Neural progenitor cell (in vitro differentiated cells): ENCODE measurements around the gene OR7G3. TPM values are rescaled to one million over a fixed set of nuclear protein-coding genes. Genes with fewer than 3 reads are reported as not detected.

Experiments used
- DNase-seq: peaks from one replicate; pipeline ENCODE4 v3.0.0-alpha.2; 2016; ENCODE audit warnings: low spot score
- H2AFZ ChIP-seq: fragments of 200-600 bp; sonication (generic); replicated peaks from 2 replicates; pipeline ENCODE4 v1.6.1; 2016; ENCODE audit warnings: antibody characterized with exemption
- H3F3A ChIP-seq: fragments of 200-600 bp; sonication (generic); 2 replicates; pipeline ENCODE4 v1.6.1; 2016; ENCODE audit warnings: antibody characterized with exemption, low read depth
- H3K27ac ChIP-seq: fragments of 200-600 bp; sonication (generic); 2 replicates; pipeline ENCODE4 v1.5.1; 2016; ENCODE audit warnings: mild to moderate bottlenecking
- H3K27me3 ChIP-seq: fragments of 200-600 bp; sonication (generic); 2 replicates; pipeline ENCODE4 v1.6.1; 2016; ENCODE audit warnings: mild to moderate bottlenecking, moderate library complexity
- H3K36me3 ChIP-seq: fragments of 200-600 bp; sonication (generic); 2 replicates; pipeline ENCODE4 v1.5.1; 2016
- H3K4me1 ChIP-seq: fragments of 200-600 bp; sonication (generic); 2 replicates; pipeline ENCODE4 v1.6.1; 2016; ENCODE audit warnings: mixed run types
- H3K4me2 ChIP-seq: fragments of 200-600 bp; sonication (generic); 2 replicates; pipeline ENCODE4 v1.6.1; 2016
- H3K4me3 ChIP-seq: fragments of 200-600 bp; sonication (generic); 2 replicates; pipeline ENCODE4 v1.5.1; 2016
- H3K79me2 ChIP-seq: fragments of 200-600 bp; sonication (generic); 2 replicates; pipeline ENCODE4 v1.6.1; 2016; ENCODE audit warnings: low read depth
- H3K9ac ChIP-seq: fragments of 200-600 bp; sonication (generic); 2 replicates; pipeline ENCODE4 v1.6.1; 2016
- H3K9me3 ChIP-seq: fragments of 200-600 bp; sonication (generic); 2 replicates; pipeline ENCODE4 v1.5.1; 2016; ENCODE audit warnings: low read depth
- H4K20me1 ChIP-seq: fragments of 200-600 bp; sonication (generic); 2 replicates; pipeline ENCODE4 v1.6.1; 2016; ENCODE audit warnings: low read depth
- H3K27ac Mint-ChIP-seq: 3 replicates; pipeline ENCODE4 v1.8.0; 2021; ENCODE audit warnings: mixed read lengths
- H3K27me3 Mint-ChIP-seq: 2 replicates; pipeline ENCODE4 v1.8.0; 2022; ENCODE audit warnings: low read depth, mild to moderate bottlenecking, inconsistent platforms, moderate library complexity, mixed read lengths; ENCODE audit not compliant: insufficient read depth
- H3K36me3 Mint-ChIP-seq: 3 replicates; pipeline ENCODE4 v1.8.0; 2021; ENCODE audit warnings: mixed read lengths
- H3K4me1 Mint-ChIP-seq: 3 replicates; pipeline ENCODE4 v1.8.0; 2021; ENCODE audit warnings: mixed read lengths
- H3K4me3 Mint-ChIP-seq: 3 replicates; pipeline ENCODE4 v1.8.0; 2021; ENCODE audit warnings: mild to moderate bottlenecking, moderate library complexity, mixed read lengths
- H3K9me3 Mint-ChIP-seq: 3 replicates; pipeline ENCODE4 v1.8.0; 2020; ENCODE audit warnings: mixed read lengths
- CTCF ChIP-seq: fragments of 200-600 bp; sonication (generic); IDR thresholded peaks from 2 replicates; pipeline ENCODE4 v1.5.1; 2017; ENCODE audit warnings: antibody characterized with exemption, mild to moderate bottlenecking
- EZH2 ChIP-seq: fragments of 200-600 bp; sonication (generic); IDR thresholded peaks from 2 replicates; pipeline ENCODE4 v1.6.1; 2017; ENCODE audit warnings: antibody characterized with exemption, mild to moderate bottlenecking, moderate library complexity
- EZH2phosphoT487 ChIP-seq: fragments of 200-600 bp; sonication (generic); IDR thresholded peaks from 2 replicates; pipeline ENCODE4 v1.6.1; 2017; ENCODE audit warnings: antibody characterized with exemption
- total RNA-seq: library from RNA; depleted of rRNA; stranded (reverse); fragments of >200 nt; gene quantifications from 2 replicates; pipeline ENCODE4 v1.2.3, GENCODE V29; 2015; ENCODE audit warnings: low replicate concordance

Gene OR7G3
- total RNA-seq, 1 donor from 2014 or later, result not detected

- no peak overlapping the region for H3K4me2 ChIP-seq
- H3K27ac Mint-ChIP-seq, result no peak overlapping the region
- H3K9ac ChIP-seq, result no peak overlapping the region
- H3K9me3 Mint-ChIP-seq, result peaks cover 27% of the 10 kb centered on the region
- H3K4me3 Mint-ChIP-seq, result no peak overlapping the region
- H3K79me2 ChIP-seq, result no peaks in the 10 kb centered on the region
- H2AFZ ChIP-seq, result no peak overlapping the region
- H3K27me3 Mint-ChIP-seq, result peaks cover 4% of the 10 kb centered on the region
- no peaks in the 10 kb centered on the region for H4K20me1 ChIP-seq
- H3F3A ChIP-seq, result no peaks in the 10 kb centered on the region
- no peak overlapping the region for H3K4me3 ChIP-seq
- H3K9me3 ChIP-seq, result no peaks in the 10 kb centered on the region
- H3K4me1 Mint-ChIP-seq, result no peaks in the 10 kb centered on the region
- H3K4me1 ChIP-seq, result no peaks in the 10 kb centered on the region
- no peak for DNase-seq
- TF ChIP-seq EZH2phosphoT487 (no peak), CTCF (no peak), EZH2 (no peak)
- no peak overlapping the region for H3K27ac ChIP-seq
- no peaks in the 10 kb centered on the region for H3K27me3 ChIP-seq
- H3K36me3 ChIP-seq, result no peaks in the 10 kb centered on the region
- H3K36me3 Mint-ChIP-seq, result no peaks in the 10 kb centered on the region
These were observed 1.4 kb upstream of the OR7G3 start for GRCh38 chr19:9128171-9128570.

DNA sequence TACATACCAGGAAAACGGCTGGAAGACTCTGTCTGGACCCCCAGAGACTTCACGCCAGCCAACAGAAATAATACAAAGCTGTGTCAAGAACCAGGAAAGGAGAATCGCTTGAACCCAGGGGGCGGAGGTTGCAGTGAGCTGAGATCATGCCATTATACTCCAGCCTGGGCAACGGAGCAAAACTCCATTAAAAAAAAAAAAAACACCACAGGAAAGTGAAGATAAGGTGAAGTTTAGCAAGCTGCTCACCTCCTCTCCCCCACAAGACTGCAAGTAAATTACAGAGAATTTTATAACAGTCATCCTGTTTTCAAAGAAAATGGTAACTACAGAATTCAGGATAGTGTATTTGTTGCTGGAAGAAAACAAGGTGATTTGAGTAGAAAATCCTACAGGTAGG, 10.2 kb downstream of the OR7G3 start:
- no peak overlapping the region for H2AFZ ChIP-seq
- H3K9me3 Mint-ChIP-seq, result peaks cover 22% of the 10 kb centered on the region
- no peak overlapping the region for H3K4me2 ChIP-seq
- TF ChIP-seq CTCF (no peak), EZH2phosphoT487 (no peak), EZH2 (no peak)
- H3K9ac ChIP-seq, result no peak overlapping the region
- H3K36me3 Mint-ChIP-seq, result no peaks in the 10 kb centered on the region
- H3K9me3 ChIP-seq, result no peaks in the 10 kb centered on the region
- H3F3A ChIP-seq, result no peaks in the 10 kb centered on the region
- no peak overlapping the region for H3K4me3 ChIP-seq
- no peaks in the 10 kb centered on the region for H3K36me3 ChIP-seq
- peaks cover 6% of the 10 kb centered on the region for H3K27me3 Mint-ChIP-seq
- H3K27ac Mint-ChIP-seq, result no peak overlapping the region
- H3K4me3 Mint-ChIP-seq, result no peak overlapping the region
- no peak for DNase-seq
- H3K79me2 ChIP-seq, result no peaks in the 10 kb centered on the region
- H3K4me1 Mint-ChIP-seq, result no peaks in the 10 kb centered on the region
- no peaks in the 10 kb centered on the region for H4K20me1 ChIP-seq
- H3K27ac ChIP-seq, result no peak overlapping the region
- H3K4me1 ChIP-seq, result no peaks in the 10 kb centered on the region
- H3K27me3 ChIP-seq, result no peaks in the 10 kb centered on the region

DNA sequence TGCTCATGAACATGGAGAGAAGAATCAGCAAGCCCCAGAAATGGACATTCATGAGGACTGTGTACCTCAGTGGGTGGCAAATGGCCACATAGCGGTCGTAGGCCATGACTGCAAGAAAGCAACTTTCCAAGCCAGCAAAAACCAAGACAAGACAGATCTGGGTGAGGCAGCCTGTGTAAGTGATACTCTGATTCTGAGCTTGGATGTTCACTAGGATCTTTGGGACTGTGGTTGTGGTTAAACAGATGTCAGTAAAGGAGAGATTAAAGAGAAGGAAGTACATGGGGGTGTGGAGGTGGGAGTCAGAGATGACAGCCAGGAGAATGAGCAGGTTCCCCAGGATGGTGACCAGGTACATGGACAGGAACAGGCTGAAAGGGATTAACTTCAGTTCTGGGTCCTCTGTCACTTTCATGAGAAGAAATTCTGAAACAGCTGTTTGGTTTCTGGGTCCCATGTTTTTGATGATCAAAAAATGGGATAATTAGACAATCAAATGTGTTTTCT, 11.4 kb downstream of the OR7G3 start, which contains the start of gene OR7G1:
Gene OR7G1, minus strand, starts transcription at position 457 of the 507 bp plus-strand sequence. Its CDS starts 0 bp downstream, at position 457.
- Mint-ChIP-seq H3K4me3 (no peak within 1 kb of the TSS), H3K27me3 (peaks cover 4% of the 10 kb centered on the region), H3K27ac (no peak within 1 kb of the TSS), H3K9me3 (peaks cover 15% of the 10 kb centered on the region), H3K36me3 (no peaks in the 10 kb centered on the region), H3K4me1 (no peaks in the 10 kb centered on the region)
- no peaks in the 10 kb centered on the region for H3K9me3 ChIP-seq
- no peaks in the 10 kb centered on the region for H3K79me2 ChIP-seq
- no peaks in the 10 kb centered on the region for H3K27me3 ChIP-seq
- no peaks in the 10 kb centered on the region for H3K4me1 ChIP-seq
- no peak within 1 kb of the TSS for H3K27ac ChIP-seq
- no peak within 1 kb of the TSS for H3K4me2 ChIP-seq
- H3K4me3 ChIP-seq, result no peak within 1 kb of the TSS
- no peak for DNase-seq
- TF ChIP-seq EZH2phosphoT487 (no peak), EZH2 (no peak), CTCF (no peak)
- H3F3A ChIP-seq, result no peaks in the 10 kb centered on the region
- H3K9ac ChIP-seq, result no peak within 1 kb of the TSS
- H4K20me1 ChIP-seq, result no peaks in the 10 kb centered on the region
- H2AFZ ChIP-seq, result no peak within 1 kb of the TSS
- no peaks in the 10 kb centered on the region for H3K36me3 ChIP-seq
